ENCODE measurements around the gene MAP3K9.

Gene MAP3K9

GRCh38 chr14:70742316-70742715 is 67.0 kb downstream of the MAP3K9 start:
- no peak for DNase-seq (ENCODE audit: low spot score)
- ChIA-PET CTCF (no interaction called here), POLR2A (ENCODE audit: low non-redundant PET) (no interaction called here)
- peak overlapping the region; percentile 18; the same call in 1 of the 2 replicates for H3K27ac ChIP-seq
- TF ChIP-seq, protein P1, sequence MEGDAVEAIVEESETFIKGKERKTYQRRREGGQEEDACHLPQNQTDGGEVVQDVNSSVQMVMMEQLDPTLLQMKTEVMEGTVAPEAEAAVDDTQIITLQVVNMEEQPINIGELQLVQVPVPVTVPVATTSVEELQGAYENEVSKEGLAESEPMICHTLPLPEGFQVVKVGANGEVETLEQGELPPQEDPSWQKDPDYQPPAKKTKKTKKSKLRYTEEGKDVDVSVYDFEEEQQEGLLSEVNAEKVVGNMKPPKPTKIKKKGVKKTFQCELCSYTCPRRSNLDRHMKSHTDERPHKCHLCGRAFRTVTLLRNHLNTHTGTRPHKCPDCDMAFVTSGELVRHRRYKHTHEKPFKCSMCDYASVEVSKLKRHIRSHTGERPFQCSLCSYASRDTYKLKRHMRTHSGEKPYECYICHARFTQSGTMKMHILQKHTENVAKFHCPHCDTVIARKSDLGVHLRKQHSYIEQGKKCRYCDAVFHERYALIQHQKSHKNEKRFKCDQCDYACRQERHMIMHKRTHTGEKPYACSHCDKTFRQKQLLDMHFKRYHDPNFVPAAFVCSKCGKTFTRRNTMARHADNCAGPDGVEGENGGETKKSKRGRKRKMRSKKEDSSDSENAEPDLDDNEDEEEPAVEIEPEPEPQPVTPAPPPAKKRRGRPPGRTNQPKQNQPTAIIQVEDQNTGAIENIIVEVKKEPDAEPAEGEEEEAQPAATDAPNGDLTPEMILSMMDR (conservative IDR thresholded peaks at IDR 0.05; ENCODE audit: low read depth) = no peak

- TF ChIP-seq, protein P1 (conservative IDR thresholded peaks at IDR 0.05; ENCODE audit: low read depth) = no peak
- peak overlapping the region; percentile 18; the same call in 1 of the 2 replicates for H3K27ac ChIP-seq
- ChIA-PET POLR2A (ENCODE audit: low non-redundant PET) (no interaction called here), CTCF (no interaction called here)
- no peak for DNase-seq (ENCODE audit: low spot score)
Measured at GRCh38 chr14:70741482-70741881, 67.8 kb downstream of the MAP3K9 start.

- no peak overlapping the region for H3K27ac ChIP-seq
- POLR2A ChIA-PET (ENCODE audit: low non-redundant PET) = no interaction called here
- DNase-seq (ENCODE audit: low spot score) = no peak
- CTCF ChIA-PET = no interaction called here
- TF ChIP-seq, protein P1 (conservative IDR thresholded peaks at IDR 0.05; ENCODE audit: low read depth) = no peak
Measured at GRCh38 chr14:70735043-70735442, 74.3 kb downstream of the MAP3K9 start.

GRCh38 chr14:70731447-70732239 is 77.7 kb downstream of the MAP3K9 start:
- H3K27ac ChIP-seq = no peak overlapping the region; the same call in 1 of the 2 replicates
- POLR2A ChIA-PET (ENCODE audit: low non-redundant PET) = no interaction called here
- CTCF ChIA-PET = interaction anchor here (0.6 kb wide), 1 partner anchor 29 kb away, joined by 4 read pairs; no protein-coding TSS in a partner anchor
- TF ChIP-seq, protein P1 (conservative IDR thresholded peaks at IDR 0.05; ENCODE audit: low read depth) = no peak
- no peak for DNase-seq (ENCODE audit: low spot score)

- TF ChIP-seq, protein P1 (conservative IDR thresholded peaks at IDR 0.05; ENCODE audit: low read depth) = no peak
- CTCF ChIA-PET = no interaction called here
- DNase-seq (ENCODE audit: low spot score) = no peak
Measured at GRCh38 chr14:70730393-70730792, 78.9 kb downstream of the MAP3K9 start.

DNA sequence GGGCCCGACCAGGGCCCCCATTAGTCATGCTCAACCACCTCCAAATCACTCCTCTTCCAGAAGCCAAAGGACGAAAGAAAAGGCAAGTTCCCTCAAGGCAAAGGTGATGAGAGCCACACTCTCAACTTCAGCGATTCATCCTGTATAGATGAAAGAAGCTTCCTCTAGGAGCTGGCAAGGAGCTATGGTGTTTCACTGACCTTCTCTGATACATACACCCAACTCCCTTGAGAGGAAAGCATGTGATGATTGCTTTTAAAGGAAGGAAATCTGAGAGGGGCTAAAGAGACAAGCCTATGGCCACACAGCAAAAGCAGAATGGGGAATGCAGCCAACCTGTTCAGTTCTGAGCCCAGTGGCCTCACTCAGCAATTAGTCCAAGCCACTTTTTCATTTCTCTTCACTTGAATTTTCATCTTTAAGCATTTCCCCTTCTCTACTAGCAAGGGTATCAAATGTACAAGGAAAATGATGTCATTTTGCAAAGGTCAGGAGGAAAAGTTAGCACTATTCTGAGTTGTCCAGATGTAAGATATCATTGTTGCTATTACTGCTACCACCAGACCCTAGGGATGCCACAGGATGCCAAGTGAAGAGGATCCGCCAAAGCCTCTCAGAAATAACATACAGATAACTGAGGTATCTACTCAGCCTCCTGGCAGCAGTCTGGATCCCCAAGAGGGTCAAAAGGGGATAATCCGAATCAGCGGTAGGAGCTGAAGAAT is 82.5 kb downstream of the MAP3K9 start:
- POLR2A ChIA-PET (ENCODE audit: low non-redundant PET) = no interaction called here
- CTCF ChIA-PET = no interaction called here
- H3K27ac ChIP-seq = no peak overlapping the region
- no peak for DNase-seq (ENCODE audit: low spot score)
- TF ChIP-seq, protein P1 (conservative IDR thresholded peaks at IDR 0.05; ENCODE audit: low read depth) = no peak

More at GRCh38 chr14:70730393-70730792, 78.9 kb downstream of the MAP3K9 start:
- no peak overlapping the region for H3K27ac ChIP-seq
- POLR2A ChIA-PET (ENCODE audit: low non-redundant PET) = no interaction called here

Data from RWPE1 (cell line).